Prostate gland (tissue), 2 donors: Measurements from ENCODE around the gene TCF12.
"Not testable (repeated sequence)": the region's sequence is repeated elsewhere in the genome, so short reads cannot be mapped to it uniquely, and the experiment has no call there.

ENCODE experiments used
- POLR2AphosphoS5 ChIP-seq: sonication (generic); formaldehyde crosslinking; IDR thresholded peaks from one replicate; pipeline ENCODE4 v1.6.1; 2017; ENCODE audit warnings: antibody characterized with exemption
- TF ChIP-seq, protein P1 (sequence below), 4 experiments: fragments of 200-600 bp in 2 of 4; fragments of 450-650 bp in 2 of 4; sonication (generic) in 2 of 4; IDR thresholded peaks; 1 replicate in 3 of 4; 2 replicates in 1 of 4; pipeline ENCODE4 v1.5.1; 2016 to 2019; ENCODE audit warnings: antibody characterized with exemption in 4 of 4, mild to moderate bottlenecking in 2 of 4, moderate library complexity in 2 of 4

DNA sequence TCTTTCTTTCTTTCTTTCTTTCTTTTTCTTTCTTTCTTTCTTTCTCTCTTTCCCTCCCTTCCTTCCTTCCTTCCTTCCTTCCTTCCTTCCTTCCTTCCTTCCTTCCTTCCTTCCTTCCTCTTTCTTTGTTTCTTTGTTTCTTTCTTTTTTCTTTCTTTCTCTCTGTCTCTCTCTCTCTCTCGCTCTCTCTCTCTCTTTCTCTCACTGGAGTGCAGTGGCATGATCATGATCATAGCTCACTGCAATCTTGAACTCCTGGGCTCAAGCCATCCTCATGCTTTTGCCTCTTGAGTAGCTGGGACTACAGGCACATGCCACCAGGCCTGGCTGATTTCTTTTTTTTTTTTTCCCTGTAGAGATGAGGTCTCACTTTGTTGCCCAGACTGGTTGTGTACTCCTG lies 89.4 kb downstream of the TCF12 start:
- TF ChIP-seq, protein P1, sequence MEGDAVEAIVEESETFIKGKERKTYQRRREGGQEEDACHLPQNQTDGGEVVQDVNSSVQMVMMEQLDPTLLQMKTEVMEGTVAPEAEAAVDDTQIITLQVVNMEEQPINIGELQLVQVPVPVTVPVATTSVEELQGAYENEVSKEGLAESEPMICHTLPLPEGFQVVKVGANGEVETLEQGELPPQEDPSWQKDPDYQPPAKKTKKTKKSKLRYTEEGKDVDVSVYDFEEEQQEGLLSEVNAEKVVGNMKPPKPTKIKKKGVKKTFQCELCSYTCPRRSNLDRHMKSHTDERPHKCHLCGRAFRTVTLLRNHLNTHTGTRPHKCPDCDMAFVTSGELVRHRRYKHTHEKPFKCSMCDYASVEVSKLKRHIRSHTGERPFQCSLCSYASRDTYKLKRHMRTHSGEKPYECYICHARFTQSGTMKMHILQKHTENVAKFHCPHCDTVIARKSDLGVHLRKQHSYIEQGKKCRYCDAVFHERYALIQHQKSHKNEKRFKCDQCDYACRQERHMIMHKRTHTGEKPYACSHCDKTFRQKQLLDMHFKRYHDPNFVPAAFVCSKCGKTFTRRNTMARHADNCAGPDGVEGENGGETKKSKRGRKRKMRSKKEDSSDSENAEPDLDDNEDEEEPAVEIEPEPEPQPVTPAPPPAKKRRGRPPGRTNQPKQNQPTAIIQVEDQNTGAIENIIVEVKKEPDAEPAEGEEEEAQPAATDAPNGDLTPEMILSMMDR (IDR thresholded peaks at IDR 0.05): not testable (repeated sequence)
- TF ChIP-seq POLR2AphosphoS5: not testable (repeated sequence)
